Mesothelial cell of epicardium (in vitro differentiated cells): ENCODE data around the gene CENPT. TPM values are rescaled to one million over a fixed set of nuclear protein-coding genes. Genes with fewer than 3 reads are reported as not detected.

ENCODE experiments used
- DNase-seq, 2 experiments: peaks; one replicate each; pipeline ENCODE4 v3.0.0; 2021; ENCODE audit warnings: low spot score in 2 of 2; ENCODE audit not compliant: unreplicated experiment in 2 of 2
- H3K27ac Mint-ChIP-seq: 2 replicates; pipeline ENCODE4 v1.8.0; 2021; ENCODE audit warnings: mixed read lengths
- H3K27me3 Mint-ChIP-seq: 2 replicates; pipeline ENCODE4 v1.8.0; 2021; ENCODE audit warnings: low read depth, mixed read lengths
- H3K36me3 Mint-ChIP-seq: 2 replicates; pipeline ENCODE4 v1.8.0; 2021; ENCODE audit warnings: mixed read lengths
- H3K4me1 Mint-ChIP-seq: 2 replicates; pipeline ENCODE4 v1.8.0; 2021; ENCODE audit warnings: mixed read lengths
- H3K4me3 Mint-ChIP-seq: 2 replicates; pipeline ENCODE4 v1.8.0; 2021; ENCODE audit warnings: mild to moderate bottlenecking, moderate library complexity, mixed read lengths
- H3K9me3 Mint-ChIP-seq: 2 replicates; pipeline ENCODE4 v1.8.0; 2021; ENCODE audit warnings: mixed read lengths
- CTCF ChIP-seq: fragments of 200-600 bp; sonication (generic); IDR thresholded peaks from one replicate; pipeline ENCODE4 v1.5.0; 2021; ENCODE audit warnings: antibody characterized with exemption; ENCODE audit not compliant: unreplicated experiment
- total RNA-seq: library from RNA; stranded (reverse); gene quantifications from 3 replicates; pipeline ENCODE4 v1.2.1, GENCODE V29; 2021

The CENPT gene
- total RNA-seq, 1 donor from 2014 or later = 73.8 TPM

GRCh38 chr16:67883872-67884261, 36.4 kb upstream of the CENPT start:
- DNase-seq = peak; percentile 45 to 83
- no peak overlapping the region for H3K27ac Mint-ChIP-seq
- H3K9me3 Mint-ChIP-seq = no peaks in the 10 kb centered on the region
- H3K4me1 Mint-ChIP-seq = peaks cover 6% of the 10 kb centered on the region
- no peak overlapping the region for H3K4me3 Mint-ChIP-seq
- H3K27me3 Mint-ChIP-seq = no peaks in the 10 kb centered on the region
- peak; percentile 81 for TF ChIP-seq CTCF
- H3K36me3 Mint-ChIP-seq = peaks cover 33% of the 10 kb centered on the region

GRCh38 chr16:67883146-67883871, 35.8 kb upstream of the CENPT start:
- Mint-ChIP-seq H3K4me3 (no peak overlapping the region), H3K27ac (peak overlapping the region; percentile 50), H3K36me3 (peaks cover 33% of the 10 kb centered on the region), H3K27me3 (no peaks in the 10 kb centered on the region), H3K9me3 (no peaks in the 10 kb centered on the region), H3K4me1 (peaks cover 6% of the 10 kb centered on the region)
- DNase-seq = no peak
- TF ChIP-seq CTCF = no peak

GRCh38 chr16:67882374-67883145, 35.1 kb upstream of the CENPT start:
- Mint-ChIP-seq H3K4me1 (peaks cover 6% of the 10 kb centered on the region), H3K27ac (no peak overlapping the region), H3K4me3 (no peak overlapping the region), H3K27me3 (no peaks in the 10 kb centered on the region), H3K36me3 (peaks cover 33% of the 10 kb centered on the region), H3K9me3 (no peaks in the 10 kb centered on the region)
- no peak for TF ChIP-seq CTCF
- DNase-seq = no peak

GRCh38 chr16:67881621-67882161, 34.2 kb upstream of the CENPT start:
- Mint-ChIP-seq H3K4me3 (no peak overlapping the region), H3K36me3 (peaks cover 33% of the 10 kb centered on the region), H3K27me3 (no peaks in the 10 kb centered on the region), H3K27ac (no peak overlapping the region), H3K4me1 (peaks cover 6% of the 10 kb centered on the region), H3K9me3 (no peaks in the 10 kb centered on the region)
- TF ChIP-seq CTCF = no peak
- no peak for DNase-seq

- DNase-seq = no peak
- Mint-ChIP-seq H3K4me3 (no peak overlapping the region), H3K27ac (no peak overlapping the region), H3K36me3 (peaks cover 29% of the 10 kb centered on the region), H3K4me1 (peaks cover 6% of the 10 kb centered on the region), H3K27me3 (no peaks in the 10 kb centered on the region), H3K9me3 (no peaks in the 10 kb centered on the region)
- TF ChIP-seq CTCF = no peak
These were observed 33.1 kb upstream of the CENPT start for GRCh38 chr16:67880584-67880983.
